Activated CD4-positive, alpha-beta T cell treated with anti-CD3 and anti-CD28 coated beads, Interleukin-2, amount 50 U/mL, for 24 hours (primary cell): ENCODE results near the gene MYBL2.

Experiments used
- DNase-seq, 2 donors: peaks; one replicate each; pipeline ENCODE4 v3.0.0-alpha.2; 2020; ENCODE audit warnings: low read depth in 1 of 2, low spot score in 1 of 2

MYBL2 gene

DNA sequence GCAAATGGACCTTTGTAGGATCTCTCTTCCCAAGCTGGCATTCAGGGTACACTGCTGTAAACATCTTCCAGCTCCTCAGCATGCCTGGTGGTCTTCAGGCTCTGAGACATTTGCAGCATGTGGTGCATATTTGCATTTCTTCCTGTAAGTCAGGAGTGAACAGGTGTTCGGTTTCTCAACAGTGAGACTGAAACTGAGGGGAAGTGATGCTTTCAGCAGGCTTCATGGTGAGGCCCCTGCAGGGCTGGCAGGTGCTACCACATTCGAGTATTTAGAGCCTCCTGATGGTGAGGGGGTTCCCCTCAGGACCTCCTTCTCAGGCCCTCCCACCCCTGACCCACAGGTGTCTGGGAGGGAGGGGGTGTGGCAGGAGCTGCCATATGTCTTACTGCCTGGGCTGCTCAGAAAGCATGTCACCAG is 15.1 kb downstream of the MYBL2 start:
- DNase-seq, result no peak

DNA sequence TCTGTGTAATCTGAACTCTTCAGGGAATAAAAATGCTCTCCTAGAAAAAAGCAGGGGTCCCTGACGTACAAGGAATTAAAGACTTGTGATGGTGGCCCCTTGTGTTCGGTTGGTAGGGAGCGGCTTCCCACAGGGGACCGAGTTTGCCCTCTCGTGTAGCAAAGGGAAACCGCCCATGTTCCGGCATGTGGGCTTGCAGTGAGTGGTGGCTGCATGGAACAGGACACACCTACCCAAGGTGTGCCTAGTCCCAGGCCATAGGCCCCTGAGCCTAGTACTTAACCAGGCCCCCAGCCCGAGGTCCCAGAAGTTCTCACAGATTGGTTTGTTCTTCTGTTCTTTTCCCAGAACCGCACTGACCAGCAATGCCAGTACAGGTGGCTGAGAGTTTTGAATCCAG is 15.5 kb downstream of the MYBL2 start:
- DNase-seq, result no peak

DNA sequence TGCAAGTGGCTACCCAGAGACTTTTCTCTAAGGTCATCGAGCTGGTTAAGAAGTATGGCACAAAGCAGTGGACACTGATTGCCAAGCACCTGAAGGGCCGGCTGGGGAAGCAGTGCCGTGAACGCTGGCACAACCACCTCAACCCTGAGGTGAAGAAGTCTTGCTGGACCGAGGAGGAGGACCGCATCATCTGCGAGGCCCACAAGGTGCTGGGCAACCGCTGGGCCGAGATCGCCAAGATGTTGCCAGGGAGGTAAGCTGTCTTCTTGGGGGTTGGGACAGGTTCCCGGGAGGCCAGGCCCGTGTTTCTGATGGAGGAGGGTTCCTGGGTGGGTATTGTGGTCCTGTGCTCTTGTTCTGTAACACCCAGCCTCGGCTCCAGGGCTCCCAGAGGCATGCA is 19.9 kb downstream of the MYBL2 start:
- DNase-seq, result no peak

DNA sequence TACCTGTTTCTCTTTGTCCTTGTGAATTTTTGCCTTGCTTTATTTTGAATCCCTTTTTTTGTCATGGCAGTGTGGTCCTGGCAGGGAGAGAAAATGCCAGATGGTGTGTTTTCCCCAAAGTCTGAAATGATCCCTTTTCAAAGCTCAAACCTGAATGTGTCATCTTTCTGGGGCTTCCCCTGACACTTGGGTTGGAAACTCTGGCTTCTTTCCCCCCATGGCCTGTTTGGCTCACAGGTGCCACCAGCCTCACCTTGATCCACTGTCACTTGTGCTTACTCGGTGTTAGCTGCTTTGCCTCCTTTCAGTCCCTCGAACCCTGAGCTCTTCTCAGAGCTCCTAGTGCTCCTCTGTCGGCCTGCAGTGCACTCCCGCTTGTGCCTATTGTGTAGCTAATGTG is 22.3 kb downstream of the MYBL2 start:
- no peak for DNase-seq

DNA sequence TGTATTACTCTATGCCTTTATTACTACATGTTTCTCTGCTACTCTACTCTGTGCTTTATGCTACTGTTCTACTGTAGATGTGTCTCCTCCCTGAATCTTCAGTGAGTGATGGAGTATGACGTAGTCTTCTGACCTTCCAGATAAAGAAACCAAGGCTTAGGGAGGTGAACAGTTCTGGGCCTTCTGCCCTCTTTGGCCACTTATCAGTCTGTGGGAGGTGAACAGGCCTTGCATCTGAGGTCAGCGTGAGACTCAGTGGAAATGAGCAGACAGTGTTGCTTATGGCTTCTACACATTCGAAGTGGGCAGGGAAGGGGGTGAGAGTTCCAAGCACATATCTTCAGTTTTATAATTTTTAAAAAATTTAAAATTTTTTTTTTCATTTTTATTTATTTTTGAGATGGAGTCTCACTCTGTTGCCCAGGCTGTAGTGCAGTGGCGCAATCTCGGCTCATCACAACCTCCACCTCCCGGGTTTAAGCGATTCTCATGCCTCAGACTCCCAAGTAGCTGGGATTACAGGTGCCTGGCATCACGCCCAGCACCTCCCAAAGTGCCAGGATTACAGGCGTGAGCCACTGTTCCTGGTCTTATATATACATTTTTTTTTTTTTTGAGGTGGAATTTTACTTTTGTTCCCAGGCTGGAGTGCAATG is 24.2 kb downstream of the MYBL2 start:
- DNase-seq, result no peak

DNA sequence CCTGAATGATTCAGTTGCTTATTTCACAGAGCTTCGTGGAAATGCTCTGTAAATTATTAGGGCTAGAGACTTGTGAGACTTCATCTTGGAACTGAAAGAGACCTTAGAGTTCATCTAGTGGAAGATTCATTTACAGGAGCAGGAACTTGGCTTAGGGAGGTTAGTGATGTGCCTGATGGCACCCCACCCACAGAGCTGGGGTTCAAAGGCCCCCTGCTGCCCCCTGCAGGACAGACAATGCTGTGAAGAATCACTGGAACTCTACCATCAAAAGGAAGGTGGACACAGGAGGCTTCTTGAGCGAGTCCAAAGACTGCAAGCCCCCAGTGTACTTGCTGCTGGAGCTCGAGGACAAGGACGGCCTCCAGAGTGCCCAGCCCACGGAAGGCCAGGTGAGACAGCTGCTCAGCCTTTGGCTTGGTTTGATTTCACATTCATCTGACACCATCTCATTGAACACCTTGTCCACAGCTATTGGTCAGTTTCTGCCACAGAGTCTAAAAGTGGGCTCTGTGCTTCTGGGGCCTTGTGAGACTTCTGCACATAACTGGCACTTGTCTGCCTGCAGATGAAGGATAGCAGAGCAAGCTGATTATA is 25.1 kb downstream of the MYBL2 start:
- peak; percentile 13 to 46 for DNase-seq

DNA sequence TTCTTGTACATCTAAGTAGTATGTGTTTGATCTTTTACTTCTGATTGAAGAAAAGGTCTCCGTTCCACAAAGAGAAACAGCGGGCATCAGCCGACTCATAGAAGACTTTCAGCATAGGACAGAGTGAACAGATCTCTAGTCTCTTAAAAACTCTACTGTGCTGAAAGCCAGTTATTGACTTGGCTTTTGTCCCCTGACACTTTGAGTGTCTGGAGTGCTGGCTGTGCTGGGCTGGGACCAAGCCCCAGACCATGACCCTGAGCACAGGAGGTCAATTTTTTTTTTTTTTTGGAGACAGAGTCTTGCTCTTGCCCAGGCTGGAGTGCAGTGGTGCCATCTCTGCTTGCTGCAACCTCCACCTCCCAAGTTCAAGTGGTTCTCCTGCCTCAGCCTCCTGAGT is 27.8 kb downstream of the MYBL2 start:
- no peak for DNase-seq

DNA sequence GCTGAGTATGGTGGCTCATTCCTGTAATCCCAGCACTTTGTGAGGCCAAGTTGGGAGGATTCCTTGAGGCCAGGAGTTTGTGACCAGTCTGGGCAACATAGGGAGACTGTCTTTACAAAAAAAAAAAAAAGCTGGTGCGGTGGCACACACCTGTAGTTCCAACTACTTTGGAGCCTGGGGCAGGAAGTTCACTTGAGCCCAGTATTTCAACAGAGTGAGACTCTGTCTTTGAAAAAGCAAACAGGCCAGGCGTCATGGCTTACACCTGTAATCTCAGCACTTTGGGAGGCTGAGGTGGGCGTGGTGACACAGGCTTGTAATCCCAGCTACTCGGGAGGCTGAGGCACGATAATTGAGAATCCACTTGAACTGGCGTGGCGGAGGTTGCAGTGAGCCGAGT is 28.7 kb downstream of the MYBL2 start:
- no peak for DNase-seq

DNA sequence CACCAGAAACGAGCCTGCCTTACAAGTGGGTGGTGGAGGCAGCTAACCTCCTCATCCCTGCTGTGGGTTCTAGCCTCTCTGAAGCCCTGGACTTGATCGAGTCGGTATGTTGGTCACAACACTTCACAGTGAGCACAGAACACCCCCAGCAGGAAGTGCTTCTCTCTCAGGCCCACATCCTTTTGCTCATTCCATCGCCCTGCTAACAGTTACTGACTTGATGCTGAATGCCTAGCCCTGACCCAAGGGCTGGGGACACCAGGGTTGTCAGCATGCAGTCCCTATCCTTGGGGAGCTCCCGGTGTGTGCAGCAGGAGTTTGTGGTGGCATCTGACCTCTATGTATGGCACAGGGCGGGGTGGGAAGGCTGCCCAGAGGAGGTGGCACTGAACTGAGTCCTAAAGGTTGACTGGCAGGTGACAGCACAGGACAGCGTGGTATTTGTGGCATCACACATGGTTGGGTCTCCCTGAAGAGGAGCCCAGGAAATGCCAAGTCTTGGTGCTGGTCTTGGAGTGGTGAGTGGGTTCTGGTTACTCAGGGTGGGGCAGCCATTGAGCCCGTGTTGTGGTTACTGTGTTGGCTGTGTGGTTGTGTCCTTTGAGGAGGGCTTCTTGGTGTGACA is 33.1 kb downstream of the MYBL2 start:
- DNase-seq, result no peak

DNA sequence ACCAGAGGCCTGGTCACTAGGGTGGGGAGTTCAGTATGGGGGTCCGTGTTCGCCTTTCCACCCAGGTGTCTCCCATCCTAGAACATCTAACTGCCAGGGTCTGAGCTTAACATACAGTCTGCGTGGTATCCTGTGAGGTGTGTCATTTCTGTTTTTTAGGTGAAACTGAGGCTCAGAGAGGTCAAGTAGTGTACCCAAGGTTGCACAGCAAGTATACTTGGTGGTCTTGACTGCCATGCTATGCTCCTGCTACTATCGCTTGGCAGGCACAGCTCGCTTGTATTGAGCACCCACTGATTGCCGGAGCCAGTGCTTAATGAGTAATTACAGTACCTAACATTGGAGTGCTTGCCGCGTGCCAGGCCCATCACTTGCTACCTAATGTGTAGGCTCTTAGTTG is 33.7 kb downstream of the MYBL2 start:
- no peak for DNase-seq

DNA sequence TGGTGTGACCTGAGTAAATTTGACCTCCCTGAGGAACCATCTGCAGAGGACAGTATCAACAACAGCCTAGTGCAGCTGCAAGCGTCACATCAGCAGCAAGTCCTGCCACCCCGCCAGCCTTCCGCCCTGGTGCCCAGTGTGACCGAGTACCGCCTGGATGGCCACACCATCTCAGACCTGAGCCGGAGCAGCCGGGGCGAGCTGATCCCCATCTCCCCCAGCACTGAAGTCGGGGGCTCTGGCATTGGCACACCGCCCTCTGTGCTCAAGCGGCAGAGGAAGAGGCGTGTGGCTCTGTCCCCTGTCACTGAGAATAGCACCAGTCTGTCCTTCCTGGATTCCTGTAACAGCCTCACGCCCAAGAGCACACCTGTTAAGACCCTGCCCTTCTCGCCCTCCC is 35.6 kb downstream of the MYBL2 start:
- DNase-seq, result no peak

DNA sequence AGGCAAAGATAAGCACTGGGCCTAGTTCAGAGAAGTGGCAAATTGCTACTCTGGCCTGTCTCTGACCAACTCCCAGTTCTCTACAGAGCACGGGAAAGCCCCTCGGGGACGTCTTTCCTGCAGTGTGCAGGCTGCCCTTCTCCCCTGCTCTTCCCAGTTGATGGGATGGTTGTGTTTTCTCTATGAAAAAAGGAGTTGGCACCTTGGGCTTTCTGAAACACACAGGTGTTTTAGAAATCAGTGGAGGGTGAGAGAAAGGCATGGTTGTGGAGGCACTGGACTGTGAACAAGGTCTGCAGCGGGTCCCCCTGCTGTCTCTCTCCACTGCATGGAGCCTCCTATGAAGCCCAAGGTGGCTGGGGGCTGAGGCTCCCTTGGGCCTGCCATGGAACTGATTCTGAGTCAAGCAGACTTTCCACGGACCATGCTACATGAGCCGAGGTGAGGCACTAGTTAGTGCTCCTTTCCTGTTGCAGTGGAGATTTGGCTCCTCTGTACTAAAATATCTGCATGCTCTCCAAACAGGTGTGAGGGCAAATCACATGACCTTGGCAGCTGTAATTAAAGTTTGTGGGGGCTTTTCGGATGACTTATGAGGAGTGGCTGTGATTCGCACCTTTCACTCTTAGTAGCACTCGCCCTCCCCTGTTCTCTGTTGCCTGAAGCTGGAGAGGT is 43.6 kb downstream of the MYBL2 start:
- DNase-seq, result no peak

DNA sequence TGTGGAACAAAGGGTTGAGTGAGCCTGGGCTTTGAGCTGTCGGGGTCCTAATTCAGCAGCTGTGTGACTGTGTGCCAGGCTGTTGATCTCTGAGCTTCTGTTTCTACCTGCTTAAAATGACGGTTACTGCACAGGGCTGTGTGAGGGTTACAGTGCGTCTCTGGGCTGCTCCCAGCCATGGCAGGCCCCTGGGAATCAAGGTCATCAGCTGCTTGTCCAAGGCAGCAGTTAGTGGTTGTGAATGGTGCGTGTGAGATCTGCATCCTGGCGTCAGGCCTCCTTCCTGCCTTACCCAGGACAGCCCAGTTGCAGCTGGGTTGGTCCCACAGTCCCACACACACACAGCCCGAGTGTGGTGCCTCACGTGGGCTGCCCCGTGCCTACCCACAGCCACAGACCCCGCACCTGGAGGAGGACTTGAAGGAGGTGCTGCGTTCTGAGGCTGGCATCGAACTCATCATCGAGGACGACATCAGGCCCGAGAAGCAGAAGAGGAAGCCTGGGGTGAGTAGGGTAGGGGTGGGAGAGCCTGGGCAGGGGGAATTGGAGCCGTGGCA is 44.3 kb downstream of the MYBL2 start:
- DNase-seq, result no peak

DNA sequence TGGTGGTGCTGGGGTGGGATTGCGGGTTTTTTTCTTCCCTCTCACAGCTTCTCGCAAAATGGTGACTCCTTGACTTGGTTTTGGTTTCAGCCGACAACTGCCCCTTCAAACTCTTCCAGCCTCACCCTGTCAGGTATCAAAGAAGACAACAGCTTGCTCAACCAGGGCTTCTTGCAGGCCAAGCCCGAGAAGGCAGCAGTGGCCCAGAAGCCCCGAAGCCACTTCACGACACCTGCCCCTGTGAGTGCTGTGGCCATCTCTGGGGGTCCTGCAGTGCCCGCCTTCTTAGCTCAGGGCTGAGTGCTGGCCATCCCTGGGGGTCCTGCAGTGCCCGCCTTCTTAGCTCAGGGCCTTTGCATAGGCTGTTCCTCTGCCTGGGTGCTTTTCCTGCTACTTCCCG is 48.1 kb downstream of the MYBL2 start:
- DNase-seq, result no peak

DNA sequence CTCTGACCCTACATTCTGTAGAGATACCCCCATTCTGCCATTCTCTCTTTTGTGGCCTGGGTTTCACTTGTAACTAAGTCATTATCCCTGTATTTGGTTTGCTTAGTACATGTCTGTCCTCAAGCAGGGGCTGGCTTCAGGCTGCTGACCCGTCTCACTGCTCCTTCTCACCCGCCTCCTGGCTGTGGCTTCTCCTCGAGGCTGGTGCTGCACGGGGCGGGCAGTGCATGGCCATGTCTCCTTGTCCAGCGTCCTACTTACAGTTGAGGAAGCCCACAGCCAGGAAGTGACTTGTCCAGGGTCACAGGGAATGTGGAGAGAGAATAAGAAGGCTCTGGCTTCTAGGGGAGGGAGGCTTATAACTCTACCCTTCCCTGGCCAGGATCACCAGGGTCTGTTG is 48.6 kb downstream of the MYBL2 start:
- no peak for DNase-seq

DNA sequence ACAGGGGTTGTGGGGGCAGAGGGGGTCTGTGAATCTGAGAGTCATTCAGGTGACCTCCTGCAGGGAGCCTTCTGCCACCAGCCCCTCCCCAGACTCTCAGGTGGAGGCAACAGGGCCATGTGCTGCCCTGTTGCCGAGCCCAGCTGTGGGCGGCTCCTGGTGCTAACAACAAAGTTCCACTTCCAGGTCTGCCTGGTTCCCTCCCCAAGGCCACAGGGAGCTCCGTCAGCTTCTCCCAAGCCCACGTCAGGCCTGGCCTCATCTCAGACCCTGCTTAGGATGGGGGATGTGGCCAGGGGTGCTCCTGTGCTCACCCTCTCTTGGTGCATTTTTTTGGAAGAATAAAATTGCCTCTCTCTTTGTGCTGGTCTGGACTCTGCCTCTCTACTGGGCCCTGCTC is 49.2 kb downstream of the MYBL2 start:
- no peak for DNase-seq

DNA sequence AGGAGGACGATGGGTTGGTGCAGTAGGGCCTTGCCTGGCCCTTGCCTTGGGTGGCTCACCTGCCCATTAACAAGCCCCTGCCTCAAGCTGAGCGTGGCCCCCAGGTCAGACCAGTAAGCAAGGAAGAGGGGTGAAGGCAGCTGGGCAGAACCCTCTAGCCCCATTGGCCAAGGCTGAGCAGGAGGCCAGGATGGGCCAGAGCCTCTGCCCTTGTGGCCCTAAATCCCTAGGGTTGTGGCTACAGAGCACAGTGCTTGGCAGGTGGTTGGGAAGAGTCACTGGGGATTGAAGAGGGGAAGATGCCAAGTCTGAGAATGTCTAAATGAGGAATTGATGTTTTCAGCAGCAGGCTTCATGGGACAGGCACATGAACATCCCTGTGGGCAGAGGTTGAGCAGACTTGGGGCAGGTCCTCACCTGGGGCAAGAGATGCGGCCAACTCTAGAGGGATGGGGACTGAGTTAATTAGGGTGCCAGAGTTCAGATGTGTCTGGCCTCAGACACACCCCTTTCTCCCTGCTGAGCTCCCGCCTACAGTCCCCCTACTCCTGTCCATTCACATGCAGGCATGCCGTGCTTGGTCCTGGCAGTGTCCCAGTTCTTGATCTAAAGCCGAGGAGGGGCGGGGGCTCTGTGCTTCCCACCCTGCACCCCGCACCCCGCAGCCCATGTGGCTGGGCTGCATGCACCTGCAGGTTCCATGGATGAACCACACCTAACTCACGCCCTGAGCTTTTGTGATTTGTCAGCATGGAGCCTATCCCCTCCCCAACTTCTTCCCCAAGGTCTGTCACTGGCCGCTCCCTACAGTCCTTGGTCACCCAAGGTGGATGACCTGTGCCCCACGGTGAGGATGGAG is 50.1 kb downstream of the MYBL2 start:
- no peak for DNase-seq

DNA sequence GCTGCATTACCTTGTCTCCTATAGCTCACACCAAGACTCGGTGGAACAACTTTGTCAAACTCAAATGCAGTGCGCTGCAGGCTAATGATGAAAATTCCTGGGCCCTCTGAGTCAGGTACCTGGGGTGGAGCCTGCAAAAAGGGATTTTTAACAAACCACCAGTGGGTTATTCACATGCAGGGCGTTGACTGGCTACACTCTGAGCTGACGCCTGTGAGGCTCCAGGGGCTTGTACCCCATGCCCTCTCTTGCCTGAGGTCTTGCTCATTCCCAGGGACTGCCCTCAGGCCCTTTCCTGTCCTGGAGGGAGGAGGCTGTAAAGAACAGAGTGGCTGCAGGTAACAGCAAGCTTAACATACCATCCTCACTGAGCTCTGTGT is 50.7 kb downstream of the MYBL2 start:
- no peak for DNase-seq

DNA sequence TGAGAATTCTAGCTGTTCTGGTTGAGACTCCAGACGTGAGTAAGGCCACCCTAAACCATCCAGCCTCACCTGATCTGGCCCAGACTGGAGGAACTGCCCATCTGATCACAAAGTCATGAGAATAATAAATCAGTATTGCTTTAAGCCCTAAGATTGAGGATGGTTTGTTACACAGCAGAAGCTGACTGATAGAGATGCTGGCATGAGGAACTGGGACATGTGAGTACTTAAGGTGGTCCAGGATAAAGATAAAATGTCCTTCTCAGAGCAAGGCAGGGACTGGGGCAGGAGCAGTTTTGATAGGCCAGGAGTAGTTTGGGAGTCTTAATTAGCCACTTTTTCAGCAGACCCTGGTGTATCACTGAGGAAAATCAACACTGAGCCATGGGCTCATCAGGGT is 53.1 kb downstream of the MYBL2 start:
- no peak for DNase-seq

DNA sequence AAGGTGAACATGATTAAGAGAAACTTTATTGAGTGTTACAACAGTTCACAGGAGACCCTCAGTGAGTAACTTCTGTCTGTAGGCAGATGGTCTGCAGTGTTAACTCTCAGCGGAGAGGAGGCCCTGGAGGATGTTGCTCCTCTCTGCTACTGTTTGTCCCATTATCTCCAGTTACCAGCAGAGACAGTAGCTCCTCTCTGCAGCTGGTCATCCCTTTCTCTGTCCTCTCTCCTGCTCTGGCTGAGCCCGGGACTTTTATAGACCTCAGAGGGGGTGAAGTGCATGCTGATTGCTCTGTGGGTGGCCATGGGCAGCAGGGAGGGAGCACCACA is 54.1 kb downstream of the MYBL2 start:
- no peak for DNase-seq

DNA sequence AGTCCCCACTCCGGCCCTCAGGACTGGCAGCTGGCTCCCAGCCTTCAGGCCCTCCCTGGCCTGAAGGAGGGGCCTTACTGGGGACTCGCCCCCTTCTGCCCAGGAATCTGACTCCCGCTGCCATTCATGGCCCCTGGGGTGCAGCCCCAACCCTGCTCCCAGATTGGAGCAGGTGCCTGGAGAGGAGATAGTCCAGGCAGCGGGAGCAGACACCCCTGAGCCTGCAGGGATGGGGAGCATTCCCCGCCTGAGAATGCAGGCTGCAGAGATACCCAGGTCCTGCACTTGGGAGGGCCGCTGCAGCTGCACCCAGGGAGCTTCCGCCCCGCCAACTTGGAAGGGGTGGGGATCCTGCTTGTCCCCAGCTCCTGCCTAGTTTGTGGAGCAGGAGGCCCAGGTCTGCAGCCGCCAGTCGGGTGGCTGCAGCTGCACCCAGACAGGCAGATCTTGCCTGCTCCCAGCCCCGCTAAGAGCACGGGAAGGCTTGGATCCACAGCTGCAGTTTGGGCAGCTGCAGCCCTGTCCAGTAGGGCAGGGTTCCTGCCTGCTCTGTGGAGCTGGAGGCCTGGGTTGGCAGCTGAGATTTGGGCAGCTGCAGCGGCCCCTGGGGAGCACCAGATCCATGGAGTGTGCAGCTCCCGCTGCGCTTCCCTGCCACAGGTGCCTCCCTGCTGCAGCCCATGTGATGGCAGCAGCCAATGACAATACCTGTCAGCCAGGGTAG is 54.7 kb downstream of the MYBL2 start:
- DNase-seq, result no peak
